Hepatocyte (in vitro differentiated cells): Measurements from ENCODE around the gene SLC17A1. TPM values are rescaled to one million over a fixed set of nuclear protein-coding genes. Genes with fewer than 3 reads are reported as not detected.

Experiments
- DNase-seq: peaks from one replicate; pipeline ENCODE4 v3.0.0-alpha.2; 2016; ENCODE audit warnings: low spot score
- H2AFZ ChIP-seq: fragments of 200-600 bp; sonication (generic); 2 replicates; pipeline ENCODE4 v1.6.0; 2016; ENCODE audit warnings: antibody characterized with exemption, mild to moderate bottlenecking
- H3K27ac ChIP-seq: fragments of 200-600 bp; sonication (generic); 2 replicates; pipeline ENCODE4 v1.5.1; 2016; ENCODE audit warnings: mild to moderate bottlenecking
- H3K27me3 ChIP-seq: fragments of 200-600 bp; sonication (generic); 2 replicates; pipeline ENCODE4 v1.6.1; 2016
- H3K36me3 ChIP-seq: fragments of 200-600 bp; sonication (generic); replicated peaks from 2 replicates; pipeline ENCODE4 v1.5.1; 2016; ENCODE audit warnings: low read depth; ENCODE audit not compliant: insufficient read depth
- H3K4me1 ChIP-seq: fragments of 200-600 bp; sonication (generic); 2 replicates; pipeline ENCODE4 v1.5.1; 2016; ENCODE audit warnings: mild to moderate bottlenecking, moderate library complexity; ENCODE audit not compliant: insufficient read depth
- H3K4me2 ChIP-seq: fragments of 200-600 bp; sonication (generic); 2 replicates; pipeline ENCODE4 v1.6.0; 2016
- H3K4me3 ChIP-seq: fragments of 200-600 bp; sonication (generic); 2 replicates; pipeline ENCODE4 v1.5.1; 2016; ENCODE audit warnings: mild to moderate bottlenecking
- H3K79me2 ChIP-seq: fragments of 200-600 bp; sonication (generic); 2 replicates; pipeline ENCODE4 v1.6.0; 2017; ENCODE audit warnings: mild to moderate bottlenecking
- H3K9me2 ChIP-seq: fragments of 200-600 bp; sonication (generic); replicated peaks from 2 replicates; pipeline ENCODE4 v1.6.0; 2017; ENCODE audit warnings: mild to moderate bottlenecking; ENCODE audit not compliant: insufficient read depth
- H3K9me3 ChIP-seq: fragments of 200-600 bp; sonication (generic); 2 replicates; pipeline ENCODE4 v1.5.1; 2016; ENCODE audit warnings: low read depth, mild to moderate bottlenecking
- H4K20me1 ChIP-seq: fragments of 200-600 bp; sonication (generic); 2 replicates; pipeline ENCODE4 v1.6.0; 2016; ENCODE audit warnings: mild to moderate bottlenecking; ENCODE audit not compliant: insufficient read depth, poor library complexity, severe bottlenecking
- CTCF ChIP-seq: fragments of 200-600 bp; sonication (generic); IDR thresholded peaks from 2 replicates; pipeline ENCODE4 v1.5.1; 2016; ENCODE audit warnings: antibody characterized with exemption, mild to moderate bottlenecking; ENCODE audit not compliant: poor library complexity
- EZH2 ChIP-seq: fragments of 200-600 bp; sonication (generic); IDR thresholded peaks from 2 replicates; pipeline ENCODE4 v1.6.1; 2016; ENCODE audit warnings: antibody characterized with exemption, mild to moderate bottlenecking, borderline replicate concordance
- EZH2phosphoT487 ChIP-seq: fragments of 200-600 bp; sonication (generic); IDR thresholded peaks from one replicate; pipeline ENCODE4 v1.6.1; 2018; ENCODE audit warnings: antibody characterized with exemption, mild to moderate bottlenecking, low read depth, moderate library complexity; ENCODE audit not compliant: unreplicated experiment, severe bottlenecking
- WGBS: methylation state at CpG from one replicate; pipeline ENCODE4 v1.1.6; 2016; ENCODE audit warnings: low lambda C conversion rate; ENCODE audit errors: missing lambda C conversion rate; 5-methylcytosine and 5-hydroxymethylcytosine counted together
- polyA plus RNA-seq: library from polyadenylated mRNA; unstranded; fragments of >200 nt; fragmentation: Nextera tagmentation; extraction: Ambion mirVana; gene quantifications from 2 replicates; pipeline ENCODE4 v1.2.1, GENCODE V29; 2016
- total RNA-seq: library from RNA; depleted of rRNA; stranded (reverse); fragments of >200 nt; gene quantifications from 2 replicates; pipeline ENCODE4 v1.2.3, GENCODE V29; 2014

SLC17A1 gene
- total and polyA plus RNA-seq, 2 experiments from 2014 or later = 3.2 to 4.0 TPM

GRCh38 chr6:25755483-25755882 lies 76.4 kb downstream of the SLC17A1 start:
- no peak overlapping the region for H3K4me3 ChIP-seq
- no peaks in the 10 kb centered on the region for H3K36me3 ChIP-seq
- no peaks in the 10 kb centered on the region for H3K9me3 ChIP-seq
- DNase-seq = no peak
- H2AFZ ChIP-seq = no peak overlapping the region
- peaks cover 19% of the 10 kb centered on the region for H3K4me1 ChIP-seq
- no peak for TF ChIP-seq EZH2
- TF ChIP-seq EZH2phosphoT487 = no peak
- TF ChIP-seq CTCF = no peak
- H3K79me2 ChIP-seq = peaks cover 17% of the 10 kb centered on the region
- H3K9me2 ChIP-seq = no peaks in the 10 kb centered on the region
- H3K27me3 ChIP-seq = no peaks in the 10 kb centered on the region
- 95% methylated on average over 1 of the region's 1 CpG for WGBS
- peak overlapping the region; percentile 62 for H3K27ac ChIP-seq
- H3K4me2 ChIP-seq = peak overlapping the region; percentile 66
- H4K20me1 ChIP-seq = no peaks in the 10 kb centered on the region

- H3K9me2 ChIP-seq = no peaks in the 10 kb centered on the region
- H4K20me1 ChIP-seq = no peaks in the 10 kb centered on the region
- H3K79me2 ChIP-seq = peaks cover 14% of the 10 kb centered on the region
- no peaks in the 10 kb centered on the region for H3K9me3 ChIP-seq
- no peaks in the 10 kb centered on the region for H3K36me3 ChIP-seq
- peak within 1 kb of the TSS; percentile 62 for H3K27ac ChIP-seq
- no peak for DNase-seq
- H3K27me3 ChIP-seq = no peaks in the 10 kb centered on the region
- no peak within 1 kb of the TSS for H2AFZ ChIP-seq
- H3K4me1 ChIP-seq = peaks cover 15% of the 10 kb centered on the region
- no peak for TF ChIP-seq EZH2
- no peak for TF ChIP-seq EZH2phosphoT487
- TF ChIP-seq CTCF = no peak
- H3K4me2 ChIP-seq = peak within 1 kb of the TSS; percentile 66
- H3K4me3 ChIP-seq = no peak within 1 kb of the TSS
Observed at GRCh38 chr6:25754535-25754934, 77.3 kb downstream of the SLC17A1 start, which contains the start of gene SLC17A4. Gene SLC17A4 (plus strand): TSS chr6:25754742. CDS start chr6:25761963, 7,221 bp downstream.

- Histone ChIP-seq H3K27me3 (no peaks in the 10 kb centered on the region), H3K4me2 (no peak overlapping the region), H2AFZ (no peak overlapping the region), H4K20me1 (no peaks in the 10 kb centered on the region), H3K4me3 (no peak overlapping the region), H3K27ac (no peak overlapping the region), H3K36me3 (no peaks in the 10 kb centered on the region), H3K4me1 (peaks cover 18% of the 10 kb centered on the region), H3K9me2 (no peaks in the 10 kb centered on the region), H3K9me3 (no peaks in the 10 kb centered on the region), H3K79me2 (peaks cover 12% of the 10 kb centered on the region)
- DNase-seq = no peak
- no peak for TF ChIP-seq EZH2phosphoT487
Observed at GRCh38 chr6:25753079-25753478, 78.8 kb downstream of the SLC17A1 start.

GRCh38 chr6:25750906-25751305 lies 80.9 kb downstream of the SLC17A1 start:
- H4K20me1 ChIP-seq = no peaks in the 10 kb centered on the region
- no peaks in the 10 kb centered on the region for H3K79me2 ChIP-seq
- no peaks in the 10 kb centered on the region for H3K9me2 ChIP-seq
- peak overlapping the region; percentile 87 for H3K27ac ChIP-seq
- no peaks in the 10 kb centered on the region for H3K36me3 ChIP-seq
- WGBS = 43% methylated on average over 3 of the region's 3 CpGs
- H2AFZ ChIP-seq = no peak overlapping the region
- no peak overlapping the region for H3K4me3 ChIP-seq
- H3K27me3 ChIP-seq = no peaks in the 10 kb centered on the region
- no peaks in the 10 kb centered on the region for H3K9me3 ChIP-seq
- DNase-seq = no peak
- no peak for TF ChIP-seq CTCF
- no peak for TF ChIP-seq EZH2
- no peak for TF ChIP-seq EZH2phosphoT487
- H3K4me2 ChIP-seq = no peak overlapping the region
- peaks cover 19% of the 10 kb centered on the region for H3K4me1 ChIP-seq
